Muscle of back (tissue), 11 donors: Measurements from ENCODE around the gene CFAP61. TPM values are rescaled to one million over a fixed set of nuclear protein-coding genes. Genes with fewer than 3 reads are reported as not detected.
"Not testable (repeated sequence)": the region's sequence is repeated elsewhere in the genome, so short reads cannot be mapped to it uniquely, and the experiment has no call there.

Experiments
- DNase-seq, 3 donors: peaks; one replicate each; pipeline versions ENCODE4 v3.0.0 to v3.0.0-alpha.2; 2013
- polyA plus RNA-seq, 10 donors: library from polyadenylated mRNA; unstranded; fragments of 120-200 nt; gene quantifications; one replicate each; pipeline ENCODE4 v1.2.1, GENCODE V29; 2013; ENCODE audit not compliant: insufficient read length in 10 of 10

Gene CFAP61
- polyA plus RNA-seq, 10 donors = 1.9 to 10.4 (median 4.1) TPM

DNA sequence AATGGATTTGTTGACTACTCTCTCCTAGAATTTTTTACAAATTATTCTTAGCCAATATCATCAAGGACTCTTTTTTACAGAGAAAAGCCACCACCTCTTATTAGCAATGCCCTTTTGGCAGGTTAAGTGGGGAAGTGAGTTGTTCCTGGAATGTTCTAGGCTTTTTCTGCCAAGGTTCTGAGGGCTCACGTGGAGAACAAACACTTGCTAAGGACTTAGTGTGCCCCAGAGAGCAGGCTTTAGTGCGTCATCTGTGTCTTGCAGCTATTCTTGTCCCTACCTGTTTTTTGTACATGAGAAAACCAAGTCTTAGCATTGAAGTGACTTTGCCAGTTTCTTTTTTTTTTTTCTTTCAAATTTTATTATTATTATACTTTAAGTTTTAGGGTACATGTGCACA is 33.5 kb downstream of the CFAP61 start:
- DNase-seq = no peak

DNA sequence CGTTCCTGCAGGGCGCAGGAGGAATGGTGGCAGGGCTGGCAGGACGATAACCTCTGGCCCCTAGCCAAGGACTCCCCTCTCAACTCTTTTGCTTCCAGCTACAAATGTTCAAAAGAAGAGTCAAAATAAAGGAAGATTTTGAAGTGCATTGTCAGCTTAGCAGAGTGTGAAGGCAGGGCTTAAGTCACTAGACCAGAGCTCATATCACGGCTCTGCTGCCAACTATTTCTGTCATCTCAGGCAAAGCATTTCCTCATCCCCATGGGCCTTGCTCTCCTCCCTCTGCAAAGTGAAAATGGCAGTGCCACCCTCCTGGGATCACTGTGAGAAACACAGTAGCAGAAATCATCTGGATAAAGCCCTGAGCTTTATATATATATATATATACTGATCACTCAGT is 36.7 kb downstream of the CFAP61 start:
- peak in 1 of 3 donors; percentile 14 for DNase-seq

DNA sequence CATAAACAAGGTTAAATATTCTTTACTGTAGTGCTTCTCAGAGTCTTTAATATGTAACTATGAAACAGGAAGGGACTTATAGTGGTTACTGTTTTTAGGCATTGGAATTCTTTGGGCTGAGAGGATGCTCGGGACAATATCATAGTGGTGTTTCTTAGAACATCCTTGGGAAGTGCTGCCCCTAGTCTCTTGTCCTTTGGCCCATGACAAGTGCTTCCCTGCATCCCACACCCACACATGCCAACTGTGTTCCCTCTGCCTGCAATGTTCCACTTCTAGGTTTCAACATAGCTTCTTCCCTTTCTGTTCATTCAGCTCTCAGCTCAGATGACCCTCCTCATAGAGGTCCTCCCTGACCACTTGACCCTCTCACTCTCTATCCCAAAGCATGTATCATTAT is 37.6 kb downstream of the CFAP61 start:
- DNase-seq = no peak

DNA sequence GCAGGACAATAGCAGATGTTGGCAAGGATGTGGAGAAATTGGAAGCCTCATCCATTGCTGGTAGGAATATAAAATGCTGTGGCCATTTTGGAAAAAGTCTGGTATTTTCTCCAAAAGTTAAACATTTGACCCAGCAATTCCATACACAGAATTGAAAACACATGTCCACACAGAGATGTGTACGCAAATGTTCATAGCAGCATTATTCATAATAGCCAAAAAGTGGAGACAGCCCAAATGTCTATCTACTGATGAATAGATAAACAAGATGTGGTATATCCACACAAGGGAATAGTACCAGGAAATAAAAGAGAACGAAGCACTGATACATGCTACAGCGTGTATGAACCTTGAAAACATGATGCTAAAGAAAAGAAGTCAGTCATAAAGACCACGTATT is 40.5 kb downstream of the CFAP61 start:
- peak in 2 of 3 donors; percentile 32 to 37 for DNase-seq

DNA sequence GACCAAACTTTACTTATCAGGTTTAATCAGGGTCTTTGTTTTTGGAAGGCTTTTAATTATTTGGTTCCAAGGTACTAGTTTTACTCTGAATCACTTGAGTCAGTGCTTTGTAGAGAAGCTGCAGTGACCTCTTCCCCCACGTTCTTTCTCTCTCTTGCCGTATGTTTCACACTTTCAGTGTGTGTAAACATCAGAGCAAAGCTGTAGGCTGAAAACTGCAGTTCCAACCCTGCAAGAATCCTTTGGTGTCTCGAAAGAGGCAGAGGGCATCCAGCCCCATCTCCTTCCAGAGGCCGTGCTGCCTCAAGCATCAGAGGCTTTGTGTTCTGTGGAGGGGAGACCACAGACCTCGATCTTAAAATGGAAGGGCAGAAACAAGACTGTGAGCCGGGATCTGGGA is 42.1 kb downstream of the CFAP61 start:
- no peak for DNase-seq

DNA sequence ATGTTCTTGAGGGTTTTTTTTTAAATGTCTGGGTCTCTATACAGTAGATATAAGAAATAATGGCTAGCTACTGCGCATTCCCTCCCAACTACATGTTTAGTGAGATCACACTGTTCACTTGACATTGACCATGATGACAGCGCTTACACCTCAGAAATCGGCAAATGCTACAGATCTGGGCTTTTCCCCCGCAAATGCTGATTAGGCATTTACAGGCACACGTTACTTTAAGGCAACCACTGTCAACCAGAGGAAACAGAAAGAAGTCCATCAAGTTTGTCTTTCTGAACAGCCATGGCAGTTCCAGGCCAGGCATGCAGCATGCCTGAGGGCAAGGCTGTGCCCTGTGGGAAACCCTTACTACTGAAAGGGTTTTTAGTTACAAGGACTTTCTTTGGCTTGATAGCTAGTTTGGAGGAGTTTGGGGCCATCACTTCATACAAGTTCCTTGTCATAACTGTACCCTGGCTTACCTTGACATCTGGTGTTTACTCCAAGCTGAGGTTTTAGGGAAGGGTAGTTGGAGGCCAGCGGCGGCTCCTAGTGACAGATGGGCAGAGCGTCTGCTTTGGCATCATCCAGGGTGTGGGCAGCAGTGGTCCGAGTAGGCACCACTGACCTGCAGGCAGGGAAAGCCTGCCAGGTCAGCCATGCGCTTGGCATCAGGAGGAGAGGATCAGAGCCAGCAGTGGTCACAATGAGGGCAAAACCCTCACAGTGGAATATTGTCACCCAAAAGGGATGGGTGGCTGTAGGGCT is 43.0 kb downstream of the CFAP61 start:
- no peak for DNase-seq

DNA sequence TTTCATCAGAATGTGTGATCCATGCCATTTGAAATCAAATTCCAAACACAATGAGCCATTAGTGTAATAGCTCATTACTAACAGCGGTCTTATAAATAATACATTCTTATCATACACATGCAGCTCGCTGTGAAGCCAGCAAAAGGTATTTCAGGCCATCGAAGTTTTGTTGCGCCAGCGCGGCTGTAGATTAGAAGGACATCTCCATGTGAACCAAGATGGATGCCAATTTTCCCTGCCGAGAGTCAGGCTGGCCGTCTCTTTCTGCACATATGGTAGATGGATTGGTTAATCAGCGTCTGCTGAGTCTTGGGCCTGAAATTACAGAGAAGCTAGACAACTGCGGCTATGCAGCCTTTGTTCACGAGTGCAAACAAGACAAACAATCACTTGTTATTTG is 44.1 kb downstream of the CFAP61 start:
- DNase-seq = peak in 2 of 3 donors; percentile 33 to 37

DNA sequence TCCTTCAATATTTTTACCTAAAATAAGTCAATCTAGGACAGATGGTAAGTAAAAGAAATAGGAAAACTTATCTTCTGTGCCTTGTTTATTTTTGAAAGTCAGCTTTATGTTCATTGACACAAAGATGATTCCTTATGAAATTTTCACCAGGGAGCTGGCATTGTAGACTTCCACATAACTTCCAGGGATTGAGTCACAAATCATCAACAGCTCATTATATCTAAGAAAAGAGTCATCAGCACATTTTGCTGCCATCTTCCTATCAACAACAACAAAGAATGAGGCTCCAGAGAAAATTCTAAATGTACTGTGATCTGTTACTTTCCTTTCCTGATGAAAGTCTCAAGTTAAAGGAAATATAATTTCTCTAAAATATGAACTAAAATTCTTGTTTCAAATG is 48.5 kb downstream of the CFAP61 start:
- no peak for DNase-seq

DNA sequence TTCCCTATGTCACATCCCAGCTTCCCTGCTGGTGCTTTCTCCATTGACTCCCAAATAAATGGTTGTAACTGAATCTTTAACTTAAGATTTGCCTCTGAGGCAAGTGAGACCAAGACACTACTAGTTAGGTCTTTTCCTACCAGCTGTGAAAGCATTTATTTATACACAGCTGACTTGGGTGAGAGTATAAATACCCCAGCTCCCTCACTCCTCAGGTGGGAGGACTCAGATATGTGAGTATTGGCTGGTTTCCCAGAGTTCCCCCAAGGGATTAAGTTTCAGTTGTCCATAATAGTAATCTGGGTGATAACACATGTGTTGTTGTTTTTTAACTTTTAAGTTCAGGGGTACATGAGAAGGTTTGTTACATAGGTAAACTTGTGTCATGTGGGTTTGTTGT is 49.8 kb downstream of the CFAP61 start:
- DNase-seq = no peak

DNA sequence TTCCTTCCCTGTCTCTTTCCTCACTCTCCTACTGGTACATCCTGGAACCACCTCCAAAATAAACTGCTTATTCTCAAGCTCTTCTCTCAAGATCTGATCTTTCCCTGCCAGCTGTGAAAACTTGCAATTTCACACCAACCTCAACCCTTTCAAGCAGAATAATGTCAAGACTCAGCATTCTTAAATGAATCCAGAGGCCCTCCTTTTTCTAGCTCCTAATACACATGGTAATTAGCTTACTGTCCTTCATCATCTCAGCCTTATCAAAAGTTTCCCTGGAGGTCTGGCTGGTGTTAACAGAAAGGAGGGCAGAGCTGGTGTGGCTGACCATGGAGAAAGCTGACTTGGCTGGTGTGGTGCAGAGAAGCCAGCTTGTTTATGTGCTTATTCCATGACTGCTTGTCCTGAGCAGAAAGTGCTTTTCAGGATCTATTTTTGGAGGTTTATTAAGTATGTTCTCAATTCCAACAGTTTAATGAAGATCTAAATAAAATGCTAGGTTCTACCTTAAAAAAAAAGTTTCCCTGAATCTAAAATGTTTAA is 50.5 kb downstream of the CFAP61 start:
- no peak for DNase-seq

DNA sequence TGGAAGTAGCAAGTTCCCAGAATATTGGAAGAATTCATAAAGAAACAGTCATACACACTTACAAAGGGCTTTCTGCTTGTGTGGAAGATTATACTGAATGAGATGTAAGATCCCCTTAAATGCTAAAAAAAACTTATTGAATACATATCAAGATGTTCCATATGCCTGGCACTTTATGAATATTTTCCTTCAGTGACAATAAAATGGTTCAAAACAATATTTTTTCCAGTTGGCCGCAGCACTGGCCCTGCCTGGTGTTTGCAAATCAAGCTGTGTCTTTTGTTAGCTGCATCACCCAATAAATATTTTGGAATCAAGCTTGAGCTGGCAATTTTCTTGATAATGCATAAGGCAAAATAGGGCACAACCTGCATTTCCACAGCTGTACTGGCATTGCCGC is 51.2 kb downstream of the CFAP61 start:
- no peak for DNase-seq

DNA sequence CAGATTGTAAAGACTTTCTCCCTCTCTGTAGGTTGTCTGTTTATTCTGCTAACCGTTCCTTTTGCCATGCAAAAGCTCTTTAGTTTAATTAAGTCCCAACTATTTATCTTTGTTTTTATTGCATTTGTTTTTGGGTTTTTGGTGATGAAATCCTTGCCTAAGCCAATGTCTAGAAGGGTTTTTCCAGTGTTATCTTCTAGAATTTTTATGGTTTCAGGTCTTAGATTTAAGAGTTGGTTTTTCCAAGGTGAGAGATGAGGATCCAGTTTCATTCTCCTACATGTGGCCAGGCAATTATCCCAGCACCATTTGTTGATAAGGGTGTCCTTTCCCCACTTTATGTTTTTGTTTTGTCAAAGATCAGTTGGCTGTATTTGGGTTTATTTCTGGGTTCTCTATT is 70.9 kb downstream of the CFAP61 start:
- not testable (repeated sequence) for DNase-seq

DNA sequence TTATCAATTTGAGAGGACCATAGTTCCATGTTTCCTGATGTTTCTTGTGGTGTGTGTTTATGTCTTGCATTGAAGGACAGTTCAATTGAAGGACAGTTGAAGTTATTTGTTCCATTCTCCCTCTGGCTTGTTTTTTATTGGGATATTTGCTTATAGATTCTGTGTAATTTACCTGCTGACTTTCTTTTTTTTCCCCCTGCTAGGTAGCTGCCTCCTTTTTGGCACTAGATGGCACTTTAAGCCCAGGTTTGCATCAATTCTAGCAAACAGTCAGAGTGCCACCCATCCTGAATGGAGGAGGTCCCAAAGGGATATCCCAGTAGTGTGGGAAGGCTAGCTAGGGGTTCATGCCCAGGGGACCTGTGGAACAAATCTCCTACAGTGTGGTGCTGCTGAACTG is 78.1 kb downstream of the CFAP61 start:
- DNase-seq = no peak

DNA sequence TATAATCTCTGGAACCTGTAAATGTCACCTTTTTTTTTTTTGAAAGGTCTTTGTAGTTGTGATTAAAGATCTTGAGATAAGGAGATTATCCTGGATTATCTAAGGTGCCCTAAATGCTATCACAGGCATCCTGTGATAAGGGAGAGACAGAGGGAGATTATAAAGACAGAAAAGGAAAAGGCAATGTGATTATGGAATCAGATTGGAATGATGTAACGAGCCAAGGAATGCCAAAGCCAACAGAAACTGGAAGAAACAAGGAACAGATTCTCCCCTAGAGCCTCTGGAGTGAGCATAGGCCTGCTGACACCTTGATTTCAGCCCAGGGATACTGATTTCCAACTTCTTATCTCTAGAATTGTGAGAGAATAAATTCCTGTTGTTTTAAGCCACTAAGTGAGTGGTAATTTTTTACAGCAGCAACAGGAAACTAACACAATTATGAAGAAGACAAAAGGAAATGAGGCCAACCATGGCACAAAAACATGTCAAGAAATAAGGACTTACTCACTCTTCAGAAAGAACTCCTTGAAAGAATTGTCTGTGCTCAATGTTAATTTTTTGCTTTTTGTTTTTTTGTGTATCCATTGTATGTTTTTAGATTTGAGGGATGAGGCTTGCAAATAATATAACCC is 82.7 kb downstream of the CFAP61 start:
- no peak for DNase-seq

DNA sequence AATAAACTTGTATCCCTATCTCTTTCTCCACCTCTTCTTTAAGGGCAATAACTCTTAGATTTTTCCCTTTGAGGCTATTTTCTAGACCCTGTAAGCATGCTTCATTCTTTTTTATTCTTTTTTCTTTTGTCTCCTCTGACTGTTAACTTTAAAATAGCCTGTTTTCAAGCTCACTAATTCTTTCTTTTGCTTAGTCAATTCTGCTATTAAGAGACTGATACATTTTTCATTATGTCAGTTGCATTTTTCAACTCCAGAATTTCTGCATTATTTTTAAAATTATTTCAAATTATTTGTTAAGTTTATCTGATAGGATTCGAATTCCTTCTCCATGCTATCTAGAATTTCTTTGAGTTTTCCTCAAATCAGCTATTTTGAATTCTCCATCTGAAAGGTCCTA is 84.0 kb downstream of the CFAP61 start:
- no peak for DNase-seq

DNA sequence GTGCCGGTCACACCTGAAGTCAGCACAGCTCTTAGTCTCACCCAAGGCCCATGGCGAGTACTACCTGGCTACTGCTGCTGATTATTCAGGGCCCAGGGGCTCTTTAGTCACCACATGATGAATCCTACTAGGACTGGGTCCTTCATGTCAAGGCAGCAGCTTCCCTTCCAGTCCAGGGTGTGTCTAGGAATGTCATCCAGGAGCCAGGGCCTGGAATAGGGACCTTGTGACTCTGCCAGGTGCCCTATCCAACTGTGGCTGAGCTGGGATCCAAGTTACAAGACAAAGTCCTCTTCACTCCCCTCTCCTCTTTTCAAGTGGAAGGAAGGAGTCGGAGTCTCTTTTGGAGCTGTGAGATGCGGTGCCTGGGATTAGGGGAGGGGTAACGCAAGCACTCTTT is 85.5 kb downstream of the CFAP61 start:
- DNase-seq = no peak

DNA sequence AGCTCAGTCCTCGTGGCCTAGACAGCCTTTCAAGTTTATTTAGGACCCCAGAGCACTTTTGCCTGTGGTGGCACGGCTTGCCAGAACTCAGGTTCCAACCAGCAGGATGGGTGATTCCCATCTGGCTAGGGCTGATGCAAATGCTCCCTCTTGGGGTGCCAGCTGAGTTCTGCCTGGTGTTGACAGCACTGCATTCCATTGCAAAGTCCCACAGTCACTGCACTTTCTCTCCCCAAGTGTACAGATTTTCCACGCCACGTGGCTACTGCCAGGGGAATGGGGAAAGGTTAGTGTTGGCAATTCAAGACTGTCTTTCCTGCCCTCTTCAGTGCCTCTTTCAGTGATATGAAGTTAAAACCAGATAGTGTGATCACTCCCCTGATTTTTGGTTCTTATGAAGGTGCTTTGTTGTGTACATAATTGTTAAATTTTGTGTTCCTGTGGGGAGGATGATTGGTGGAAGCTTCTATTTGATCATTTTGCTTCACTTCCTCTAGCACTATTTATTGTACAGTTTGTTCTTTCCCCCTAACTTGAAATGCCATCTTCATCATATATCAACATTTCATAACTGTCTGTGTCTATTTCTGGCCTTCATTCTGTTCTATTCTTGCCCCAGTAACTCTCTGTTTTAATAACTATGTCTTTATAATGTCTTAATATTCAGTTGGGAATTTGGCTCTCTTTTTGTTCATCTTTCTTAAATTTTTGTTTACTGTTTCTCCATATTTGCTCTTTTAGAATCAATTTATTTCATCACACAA is 86.2 kb downstream of the CFAP61 start:
- DNase-seq = no peak

DNA sequence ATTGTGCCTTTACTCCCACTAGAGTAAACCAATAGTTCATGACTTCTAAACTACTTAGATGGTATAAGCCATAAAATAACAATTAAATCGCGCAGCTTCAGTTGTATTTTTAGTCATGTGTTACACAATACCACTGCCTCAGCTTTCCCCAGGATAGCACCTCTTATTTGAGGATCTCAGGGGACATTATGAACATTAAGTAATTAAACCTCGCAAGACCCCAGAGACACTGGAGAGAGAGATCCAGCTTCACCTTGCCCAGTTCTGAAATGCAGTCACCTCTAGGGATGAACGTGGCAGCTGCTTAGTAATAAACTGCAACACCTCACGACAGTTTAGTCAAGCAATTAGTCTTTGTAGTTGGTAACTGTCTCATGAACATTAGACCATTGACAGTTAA is 87.1 kb downstream of the CFAP61 start:
- DNase-seq = no peak

DNA sequence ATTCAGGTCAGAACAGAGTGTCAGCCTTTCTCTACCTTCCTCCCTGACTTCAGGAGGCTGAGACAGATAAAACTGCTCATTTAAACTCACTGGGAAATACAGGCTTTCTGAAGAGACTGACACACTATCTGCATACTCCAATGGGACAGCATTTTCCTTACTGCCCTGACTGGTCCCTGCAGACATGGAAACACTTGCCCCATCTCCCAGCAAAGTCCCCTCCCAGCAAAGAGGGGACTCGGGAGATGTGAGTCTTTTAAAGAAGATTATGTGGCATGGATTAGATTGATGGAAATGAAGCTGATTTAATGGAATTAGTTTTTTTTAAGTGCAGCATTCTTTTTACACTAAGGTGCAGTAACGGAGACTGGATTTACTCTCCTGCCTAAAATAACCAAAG is 90.8 kb downstream of the CFAP61 start:
- DNase-seq = no peak

DNA sequence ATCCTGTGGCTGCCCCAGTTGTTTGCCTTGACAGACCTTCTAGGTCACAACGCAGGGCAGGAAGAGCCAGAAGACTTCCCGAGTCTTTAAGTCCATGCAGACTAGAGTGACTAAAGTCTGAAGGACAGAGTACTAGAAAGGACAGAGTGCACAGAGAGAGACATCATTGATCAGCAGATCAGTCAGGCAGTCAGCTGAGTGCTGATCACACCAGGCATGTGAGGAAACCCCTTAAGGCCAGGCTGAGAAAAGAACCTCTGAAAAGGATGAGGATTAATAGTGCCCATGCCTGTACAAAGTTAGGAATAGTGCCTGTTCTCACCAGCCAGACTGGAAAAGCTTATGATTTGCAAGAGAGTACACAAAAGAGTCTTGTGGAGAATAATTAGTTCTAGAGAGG is 91.3 kb downstream of the CFAP61 start:
- no peak for DNase-seq

DNA sequence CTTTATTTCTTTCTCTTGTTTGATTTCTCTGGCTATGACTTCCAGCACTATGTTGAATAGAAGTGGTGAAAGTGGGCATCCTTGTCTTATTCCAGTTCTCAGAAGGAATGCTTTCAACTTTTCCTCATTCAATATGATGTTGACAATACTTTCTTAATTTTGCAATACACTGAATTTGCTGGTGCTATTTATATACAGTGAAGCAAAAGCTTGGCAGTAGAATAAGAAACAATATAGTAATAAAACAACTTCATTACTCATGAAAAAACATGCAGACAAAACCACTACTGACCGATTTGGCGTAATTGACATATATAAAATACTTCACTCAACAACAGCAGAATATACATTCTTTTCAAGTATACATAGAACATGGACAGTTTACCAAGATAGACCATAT is 96.4 kb downstream of the CFAP61 start:
- no peak for DNase-seq

DNA sequence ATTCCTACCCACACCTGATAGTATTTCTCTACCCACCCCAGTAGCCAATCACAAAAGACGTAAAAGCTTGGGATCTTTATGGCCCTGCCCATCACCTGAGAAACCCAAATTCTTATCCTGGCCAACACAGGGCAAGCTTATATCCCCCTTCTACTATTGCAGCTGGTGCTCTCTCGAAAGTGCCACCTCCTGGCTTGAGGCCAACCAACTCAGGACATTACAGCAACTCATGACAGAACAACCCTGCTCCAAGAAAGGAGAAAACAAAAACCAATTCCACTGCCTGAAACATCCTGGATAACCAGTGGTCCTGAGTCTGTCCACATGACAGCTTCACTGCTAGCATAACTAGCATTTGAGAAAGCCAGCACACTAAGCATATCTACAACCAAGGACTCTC is 97.9 kb downstream of the CFAP61 start:
- DNase-seq = no peak

DNA sequence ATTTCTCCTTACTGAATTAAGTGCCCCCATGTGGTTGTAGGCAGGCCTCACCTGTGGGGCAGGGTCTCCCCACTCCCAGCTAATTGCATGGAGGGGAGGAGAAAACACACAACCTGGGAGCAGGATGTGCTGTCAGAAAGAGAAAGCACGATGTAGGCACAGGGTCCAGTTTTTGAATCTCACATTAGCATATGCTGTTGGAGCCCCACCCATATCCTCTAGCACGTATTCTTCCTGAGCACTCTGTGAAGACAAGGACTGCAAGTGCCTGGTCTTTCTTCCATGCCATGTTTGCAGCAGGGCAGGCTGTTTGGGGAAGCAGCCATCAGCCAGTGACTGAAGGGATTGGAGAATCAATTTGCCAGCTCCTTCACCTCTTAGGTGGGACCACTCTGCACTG is 108.2 kb downstream of the CFAP61 start:
- DNase-seq = no peak
